ENCODE measurements around the gene PPP4C.

Gene PPP4C

DNA sequence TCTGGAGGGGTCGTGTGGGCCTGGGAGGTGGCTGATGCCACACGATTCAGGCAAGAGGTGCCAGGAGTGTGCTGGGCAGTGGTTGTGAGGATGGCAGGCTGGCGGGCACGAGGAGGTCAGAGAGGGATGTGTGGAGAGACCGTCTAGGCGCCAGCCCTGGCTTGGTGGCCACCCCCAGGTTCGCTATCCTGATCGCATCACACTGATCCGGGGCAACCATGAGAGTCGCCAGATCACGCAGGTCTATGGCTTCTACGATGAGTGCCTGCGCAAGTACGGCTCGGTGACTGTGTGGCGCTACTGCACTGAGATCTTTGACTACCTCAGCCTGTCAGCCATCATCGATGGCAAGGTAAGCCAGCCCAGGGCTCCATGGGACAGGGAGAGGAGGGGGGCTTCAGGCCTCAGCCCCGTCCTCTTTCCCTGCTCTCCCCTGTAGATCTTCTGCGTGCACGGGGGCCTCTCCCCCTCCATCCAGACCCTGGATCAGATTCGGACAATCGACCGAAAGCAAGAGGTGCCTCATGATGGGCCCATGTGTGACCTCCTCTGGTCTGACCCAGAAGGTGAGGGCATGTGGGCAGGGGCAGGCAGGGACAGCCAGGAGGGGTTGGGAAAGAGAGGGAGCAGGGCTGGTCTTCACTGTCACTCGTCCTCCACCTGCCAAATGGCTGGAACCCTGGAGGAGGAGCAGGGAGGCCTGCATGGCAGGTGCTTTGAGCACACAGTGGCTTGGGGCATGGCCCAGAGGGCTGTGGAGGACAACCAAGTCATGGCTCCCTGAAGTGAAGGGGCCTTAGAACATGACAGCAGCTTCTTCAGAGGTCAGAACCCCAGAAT, 7.6 kb downstream of the PPP4C start:
- no peak for DNase-seq

DNA sequence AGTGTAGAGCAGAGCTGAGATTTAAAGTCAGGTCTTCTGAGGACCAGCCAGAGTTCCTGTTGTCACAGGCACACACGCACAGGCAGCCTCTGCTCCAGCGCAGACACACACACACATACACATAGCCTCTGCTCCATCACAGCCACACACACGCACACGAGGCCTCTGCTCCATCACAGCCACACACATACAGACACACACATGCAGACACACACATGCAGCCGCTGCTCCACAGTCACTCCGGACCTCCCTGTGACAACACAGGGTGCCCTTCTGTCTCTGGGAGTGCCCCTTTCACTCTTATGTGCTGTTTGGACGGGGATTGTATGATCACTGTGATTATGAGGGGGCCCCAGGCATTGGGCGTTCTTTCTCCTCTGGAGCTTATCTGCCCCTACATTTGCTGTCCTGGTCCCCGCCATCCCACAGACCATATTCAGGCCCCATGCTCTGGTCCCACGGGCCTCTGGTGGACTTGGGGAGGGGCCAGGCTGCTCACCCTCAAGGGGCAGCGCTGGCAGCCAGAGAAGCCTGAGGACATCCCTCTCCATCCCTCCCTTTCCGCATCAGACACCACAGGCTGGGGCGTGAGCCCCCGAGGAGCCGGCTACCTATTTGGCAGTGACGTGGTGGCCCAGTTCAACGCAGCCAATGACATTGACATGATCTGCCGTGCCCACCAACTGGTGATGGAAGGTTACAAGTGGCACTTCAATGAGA, 8.5 kb downstream of the PPP4C start:
- no peak for DNase-seq

- DNase-seq, result no peak
Observed at GRCh38 chr16:30084816-30085159, 9.0 kb downstream of the PPP4C start.

DNA sequence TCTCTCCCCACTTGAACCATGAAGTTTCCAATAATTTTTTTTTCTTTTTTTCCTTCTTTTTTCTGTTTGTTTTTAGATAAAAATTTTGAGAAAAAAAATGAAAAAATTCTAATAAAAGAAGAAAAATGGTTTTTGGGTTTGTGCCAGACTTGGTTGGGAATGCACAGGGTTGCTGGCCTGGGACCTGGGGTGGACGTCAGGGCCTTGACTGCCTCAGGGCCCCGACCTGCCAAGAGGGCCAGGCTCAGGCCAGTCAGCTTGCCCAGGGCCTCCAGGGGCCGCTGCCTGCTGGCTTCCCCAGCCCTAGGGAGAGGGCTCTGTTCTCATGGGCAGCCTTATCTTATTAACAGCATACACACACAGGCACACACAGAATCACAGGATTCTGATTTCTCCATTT, 9.5 kb downstream of the PPP4C start:
- no peak for DNase-seq

GRCh38 chr16:30085820-30086219, 10.0 kb downstream of the PPP4C start:
- DNase-seq, result no peak

DNA sequence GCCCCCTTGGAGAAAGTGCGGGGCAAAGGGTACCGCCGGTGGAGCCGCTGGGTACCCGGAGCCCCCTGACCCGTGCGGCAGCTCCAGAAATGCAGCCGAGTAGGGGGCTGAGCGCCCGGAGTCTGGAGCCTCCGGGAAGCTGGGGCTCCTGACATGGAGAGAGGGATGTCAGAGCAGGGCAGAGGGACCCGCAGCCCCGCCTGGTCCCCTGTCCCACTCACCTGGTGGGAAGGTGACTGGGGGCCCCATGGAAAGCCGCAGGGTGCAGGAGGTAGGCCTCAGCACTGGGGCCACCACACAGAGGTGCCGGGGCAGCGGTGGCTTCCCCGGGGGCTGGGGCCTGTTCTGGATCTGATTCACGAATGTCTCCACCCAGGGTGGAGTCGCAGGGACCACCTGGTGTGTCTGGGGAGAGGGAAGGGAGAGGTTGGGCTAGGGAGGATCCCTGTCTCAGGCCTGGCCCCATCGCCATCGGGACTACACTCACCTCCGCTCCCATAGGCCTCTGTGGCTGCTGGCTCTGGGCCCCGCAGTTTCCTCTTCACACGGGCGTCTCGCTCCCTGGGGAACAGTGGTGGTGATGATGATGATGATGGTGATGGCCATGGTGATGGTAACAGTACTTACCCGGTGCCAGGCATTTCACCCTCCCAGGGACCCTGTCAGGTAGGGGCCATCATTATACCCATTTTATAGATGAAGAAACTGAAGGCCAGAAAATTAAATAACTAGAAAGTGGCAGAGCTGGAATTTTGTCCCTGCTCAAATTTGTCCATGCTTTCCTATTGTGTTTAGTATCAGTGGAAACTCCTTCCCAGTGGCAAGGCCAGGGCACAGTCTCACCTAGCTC, 10.7 kb downstream of the PPP4C start:
- no peak for DNase-seq

GRCh38 chr16:30087181-30087898, 11.5 kb downstream of the PPP4C start:
- no peak for DNase-seq

- DNase-seq, result no peak
Observed at GRCh38 chr16:30088237-30088831, 12.5 kb downstream of the PPP4C start.

- no peak for DNase-seq
Observed at GRCh38 chr16:30088832-30089624, 13.2 kb downstream of the PPP4C start.

GRCh38 chr16:30090610-30091331, 15.0 kb downstream of the PPP4C start:
- DNase-seq, result no peak

- DNase-seq, result peak; percentile 92
Observed at GRCh38 chr16:30091474-30092372, 15.9 kb downstream of the PPP4C start, which contains the start of gene TBX6. Gene TBX6 (minus strand): TSS chr16:30091924. CDS start chr16:30091193, 731 bp downstream.

GRCh38 chr16:30092373-30093010, 16.7 kb downstream of the PPP4C start:
- peak; percentile 53 for DNase-seq

- DNase-seq, result no peak
Observed at GRCh38 chr16:30094541-30095165, 18.9 kb downstream of the PPP4C start.

DNA sequence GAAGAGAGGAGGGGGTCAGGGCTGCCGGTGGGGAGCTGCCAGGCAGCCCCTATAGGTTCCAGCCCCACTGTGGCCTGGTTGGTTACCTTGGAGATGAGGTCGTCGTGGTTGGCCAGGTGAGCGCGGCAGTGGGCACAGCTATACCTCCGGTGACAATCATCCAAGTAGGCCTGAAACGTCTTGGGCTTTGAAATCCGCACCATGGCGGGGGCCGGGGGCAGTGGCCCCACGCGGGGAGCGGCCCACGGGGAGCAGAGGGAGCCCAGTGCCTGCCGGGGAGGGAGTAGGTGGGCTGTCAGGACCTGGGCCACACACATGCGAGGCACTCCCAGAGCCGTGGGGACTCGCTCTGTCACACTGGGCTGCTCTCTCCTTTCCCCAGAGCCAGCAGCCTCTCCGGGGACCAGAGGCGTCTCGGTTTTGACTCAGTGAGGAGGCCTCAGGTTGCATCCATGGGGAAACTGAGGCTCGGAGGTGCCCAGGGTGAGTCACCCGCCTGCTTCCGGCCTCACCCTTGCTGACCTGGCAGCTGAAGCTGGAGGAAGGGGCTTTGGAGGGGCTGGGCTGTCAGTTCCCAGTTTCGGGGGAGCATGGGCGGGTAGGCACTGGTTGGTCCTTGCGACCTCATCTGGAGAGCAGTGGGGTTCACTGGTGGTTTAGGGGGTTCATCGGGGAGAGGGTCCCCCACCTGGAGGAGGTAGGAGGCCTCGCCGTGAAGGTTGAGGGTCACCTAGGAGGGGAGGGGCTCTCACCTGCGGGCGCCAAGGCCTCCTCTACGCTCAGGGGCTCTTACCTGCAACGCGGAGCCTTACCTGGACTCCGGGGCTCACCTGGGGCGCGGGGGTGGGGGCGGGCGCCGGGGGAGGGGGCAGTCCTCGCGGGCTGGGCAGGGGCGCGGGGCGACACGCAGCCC, 19.6 kb downstream of the PPP4C start:
- DNase-seq, result no peak

- peak; percentile 90 for DNase-seq
Observed at GRCh38 chr16:30096105-30096861, 20.5 kb downstream of the PPP4C start, which contains the start of gene YPEL3. Gene YPEL3 (minus strand): TSS chr16:30096213. CDS start chr16:30095482, 731 bp downstream.

DNA sequence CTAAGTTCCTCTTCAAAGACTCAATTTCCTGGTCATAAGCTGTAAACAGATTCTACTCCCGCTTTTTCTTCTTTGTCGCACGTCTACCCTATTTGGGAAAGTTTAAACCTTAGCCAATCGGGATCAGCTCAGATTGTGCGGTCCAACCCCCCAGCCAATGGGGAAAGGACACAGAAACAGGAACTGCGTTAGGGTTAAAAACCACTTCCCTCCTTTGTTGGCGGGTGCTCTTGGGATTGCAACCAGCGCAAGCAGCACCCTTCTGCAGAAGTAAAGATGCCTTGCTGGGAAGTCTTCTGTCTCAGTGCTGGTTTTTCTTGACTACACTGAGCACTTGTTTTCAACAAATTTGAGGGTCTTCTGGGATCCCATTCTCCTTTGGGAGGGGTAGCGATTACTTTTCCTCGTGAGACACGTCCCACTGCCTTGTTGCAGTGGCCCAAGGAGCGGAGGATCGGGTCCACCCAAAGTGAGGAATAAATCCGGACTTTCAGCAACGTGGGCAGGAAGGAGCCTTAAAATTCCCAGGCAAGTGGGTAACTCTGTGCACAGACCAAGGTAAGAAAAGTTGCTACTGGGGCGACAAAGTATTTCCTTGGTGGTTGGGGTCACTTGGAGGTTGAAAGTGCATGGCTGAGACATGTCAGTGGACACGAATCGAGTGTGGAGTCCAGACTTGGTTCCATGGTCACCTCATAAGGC, 21.2 kb downstream of the PPP4C start:
- DNase-seq, result no peak
